BJ (cell line): ENCODE measurements around the gene GAB2. TPM values are rescaled to one million over a fixed set of nuclear protein-coding genes. Genes with fewer than 3 reads are reported as not detected.

Source experiments
- CTCF ChIA-PET: fragments of 350-600 bp; formaldehyde crosslinking; extraction: SDS; loops from one replicate; lab custom pipeline; 2021; ENCODE audit warnings: antibody characterized with exemption, inconsistent platforms; lab: Yijun Ruan, JAX
- POLR2A ChIA-PET: fragments of 300-600 bp; sonication (Branson Sonifier 250); formaldehyde crosslinking; extraction: SDS; loops from one replicate; lab custom pipeline; 2021; ENCODE audit warnings: antibody characterized with exemption; lab: Charles Lee
- DNase-seq: peaks from one replicate; pipeline ENCODE4 v3.0.0-alpha.2; 2011; ENCODE audit warnings: low read depth
- H3K27me3 ChIP-seq: 2 replicates; pipeline ENCODE4 v1.6.0; 2011; ENCODE audit warnings: low read length; ENCODE audit not compliant: control insufficient read depth, insufficient read depth
- H3K36me3 ChIP-seq: 2 replicates; pipeline ENCODE4 v1.5.1; 2011; ENCODE audit warnings: low read length; ENCODE audit not compliant: control insufficient read depth, insufficient read depth
- H3K4me3 ChIP-seq: 2 replicates; pipeline ENCODE4 v1.5.1; 2011; ENCODE audit warnings: low read depth, mild to moderate bottlenecking, control low read depth, low read length
- CTCF ChIP-seq: IDR thresholded peaks from 2 replicates; pipeline ENCODE4 v1.5.1; 2011; ENCODE audit warnings: low read depth, mild to moderate bottlenecking, control low read depth, inconsistent platforms, low read length, moderate library complexity; ENCODE audit not compliant: insufficient read depth
- polyA plus RNA-seq: library from polyadenylated mRNA; depleted of rRNA; stranded (reverse); fragments of >200 nt; gene quantifications from 2 replicates; pipeline ENCODE4 v1.2.3, GENCODE V29; 2011

Gene GAB2
- polyA plus RNA-seq, 1 experiment: 12.2 TPM

- no peak for TF ChIP-seq CTCF
- POLR2A ChIA-PET: no interaction called here
- no peak overlapping the region for H3K4me3 ChIP-seq
- H3K27me3 ChIP-seq: no peaks in the 10 kb centered on the region
- CTCF ChIA-PET: no interaction called here
- DNase-seq: no peak
- H3K36me3 ChIP-seq: no peaks in the 10 kb centered on the region
These were observed 70.8 kb downstream of the GAB2 start for GRCh38 chr11:78346799-78347198.

GRCh38 chr11:78345450-78345849 is 72.2 kb downstream of the GAB2 start:
- ChIA-PET POLR2A (no interaction called here), CTCF (interaction anchor here (0.5 to 1.6 kb wide), 2 partner anchors 15 to 495 kb away, joined by 3 read pairs; no protein-coding TSS in a partner anchor)
- no peaks in the 10 kb centered on the region for H3K27me3 ChIP-seq
- H3K36me3 ChIP-seq: no peaks in the 10 kb centered on the region
- no peak overlapping the region for H3K4me3 ChIP-seq
- DNase-seq: no peak
- TF ChIP-seq CTCF: no peak

GRCh38 chr11:78344676-78345075 is 72.9 kb downstream of the GAB2 start:
- POLR2A ChIA-PET: interaction anchor here (0.6 kb wide), 1 partner anchor 27 kb away, joined by 3 read pairs; no protein-coding TSS in a partner anchor
- no peak overlapping the region for H3K4me3 ChIP-seq
- CTCF ChIA-PET: interaction anchor here (1.1 to 1.6 kb wide), 3 partner anchors 10 to 220 kb away, joined by 3 read pairs; no protein-coding TSS in a partner anchor
- TF ChIP-seq CTCF: no peak
- no peak for DNase-seq
- H3K36me3 ChIP-seq: no peaks in the 10 kb centered on the region
- no peaks in the 10 kb centered on the region for H3K27me3 ChIP-seq

- CTCF ChIA-PET: interaction anchor here (1.1 kb wide), 2 partner anchors 11 to 220 kb away, joined by 3 read pairs; no protein-coding TSS in a partner anchor
- POLR2A ChIA-PET: interaction anchor here (0.6 kb wide), 1 partner anchor 27 kb away, joined by 3 read pairs; no protein-coding TSS in a partner anchor
- no peak for DNase-seq
These were observed 73.5 kb downstream of the GAB2 start for GRCh38 chr11:78344094-78344493.

GRCh38 chr11:78343303-78343702 is 74.3 kb downstream of the GAB2 start:
- CTCF ChIA-PET: no interaction called here
- Histone ChIP-seq H3K4me3 (no peak overlapping the region), H3K27me3 (no peaks in the 10 kb centered on the region), H3K36me3 (no peaks in the 10 kb centered on the region)
- POLR2A ChIA-PET: no interaction called here
- no peak for DNase-seq
- no peak for TF ChIP-seq CTCF

More at GRCh38 chr11:78344094-78344493, 73.5 kb downstream of the GAB2 start:
- H3K27me3 ChIP-seq: no peaks in the 10 kb centered on the region
- no peak for TF ChIP-seq CTCF
- no peaks in the 10 kb centered on the region for H3K36me3 ChIP-seq
- no peak overlapping the region for H3K4me3 ChIP-seq
